HUES48 (cell line): Measurements from ENCODE around the gene SLAMF6.
A peak's percentile ranks its signal among the peaks of the same experiment; 100 is the strongest.

Experiments used
- H3K27ac ChIP-seq: one replicate; pipeline ENCODE4 v1.7.0; 2013; ENCODE audit warnings: low read depth, low read length, inconsistent platforms
- H3K27me3 ChIP-seq: 2 replicates; pipeline ENCODE4 v1.6.1; 2013; ENCODE audit warnings: mild to moderate bottlenecking, low read length; ENCODE audit not compliant: control insufficient read depth, insufficient read depth
- H3K36me3 ChIP-seq: 2 replicates; pipeline ENCODE4 v1.6.1; 2013; ENCODE audit warnings: low read length; ENCODE audit not compliant: control insufficient read depth, insufficient read depth
- H3K4me1 ChIP-seq: 2 replicates; pipeline ENCODE4 v1.6.1; 2013; ENCODE audit warnings: mild to moderate bottlenecking, low read length; ENCODE audit not compliant: control insufficient read depth, insufficient read depth
- H3K4me3 ChIP-seq: 2 replicates; pipeline ENCODE4 v1.5.1; 2013; ENCODE audit warnings: mild to moderate bottlenecking, low read depth, low read length
- H3K9ac ChIP-seq: 2 replicates; pipeline ENCODE4 v1.6.1; 2013; ENCODE audit warnings: mild to moderate bottlenecking, low read depth, low read length, moderate library complexity
- H3K9me3 ChIP-seq: 2 replicates; pipeline ENCODE4 v1.6.1; 2013; ENCODE audit warnings: low read length; ENCODE audit not compliant: control insufficient read depth, insufficient read depth

Gene SLAMF6

DNA sequence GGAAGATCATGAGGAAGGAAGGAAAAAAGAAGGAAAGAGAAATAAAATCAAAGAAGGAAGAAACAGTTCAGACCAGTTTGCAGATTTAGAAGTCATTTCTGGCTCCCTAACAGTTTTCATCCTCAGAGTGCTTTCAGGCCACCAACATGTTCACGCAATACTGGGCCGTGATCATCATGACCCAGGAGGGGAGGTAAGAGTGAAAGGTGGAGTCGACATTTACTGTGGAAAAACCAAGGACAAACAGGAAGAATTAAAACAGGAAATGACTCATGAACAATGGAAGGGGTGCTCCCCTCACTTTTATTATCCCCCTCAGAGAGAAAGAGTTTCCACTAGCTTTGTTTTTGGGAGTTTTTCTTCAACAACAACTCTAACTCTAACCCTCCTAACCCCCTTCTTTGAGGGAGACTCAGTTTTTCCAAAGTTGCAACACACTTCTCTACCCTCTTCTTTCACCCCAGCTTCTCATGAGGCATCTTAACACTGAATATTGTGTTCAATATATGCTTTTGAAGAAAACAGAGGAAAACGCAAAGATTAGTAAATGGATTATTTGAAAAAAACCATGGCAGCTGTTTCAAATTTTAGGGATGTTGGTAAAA is 62.3 kb downstream of the SLAMF6 start:
- H3K9ac ChIP-seq = no peak overlapping the region
- no peak overlapping the region for H3K4me3 ChIP-seq
- H3K27me3 ChIP-seq = no peaks in the 10 kb centered on the region
- no peaks in the 10 kb centered on the region for H3K36me3 ChIP-seq
- peaks cover 17% of the 10 kb centered on the region; the same call in 1 of the 2 replicates for H3K4me1 ChIP-seq
- H3K27ac ChIP-seq = peak overlapping the region; percentile 20
- no peaks in the 10 kb centered on the region for H3K9me3 ChIP-seq

DNA sequence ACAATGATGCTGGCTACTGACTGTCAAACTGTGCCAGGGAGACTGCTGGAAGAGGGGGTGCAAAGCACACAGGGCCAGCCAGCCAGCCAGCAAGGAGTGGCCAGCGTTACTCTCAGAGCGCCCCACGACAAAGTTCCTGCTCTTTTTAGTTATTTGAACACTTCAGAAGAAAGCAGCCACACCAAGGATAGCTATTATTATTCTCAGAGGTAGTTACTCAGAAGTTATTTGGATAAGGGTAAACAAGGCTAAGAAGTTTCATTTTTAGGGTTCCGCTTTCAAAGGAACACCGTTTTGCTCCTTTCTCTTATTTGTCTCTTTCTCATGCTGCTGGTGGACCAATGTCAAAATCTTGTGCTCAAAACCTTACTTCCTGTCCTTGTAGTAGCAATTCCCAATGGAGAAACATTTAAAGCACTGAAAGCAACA is 62.8 kb downstream of the SLAMF6 start:
- H3K9ac ChIP-seq = no peak overlapping the region
- H3K27me3 ChIP-seq = no peaks in the 10 kb centered on the region
- H3K36me3 ChIP-seq = no peaks in the 10 kb centered on the region
- H3K27ac ChIP-seq = no peak overlapping the region
- peaks cover 17% of the 10 kb centered on the region; the same call in 1 of the 2 replicates for H3K4me1 ChIP-seq
- no peak overlapping the region for H3K4me3 ChIP-seq
- H3K9me3 ChIP-seq = no peaks in the 10 kb centered on the region

DNA sequence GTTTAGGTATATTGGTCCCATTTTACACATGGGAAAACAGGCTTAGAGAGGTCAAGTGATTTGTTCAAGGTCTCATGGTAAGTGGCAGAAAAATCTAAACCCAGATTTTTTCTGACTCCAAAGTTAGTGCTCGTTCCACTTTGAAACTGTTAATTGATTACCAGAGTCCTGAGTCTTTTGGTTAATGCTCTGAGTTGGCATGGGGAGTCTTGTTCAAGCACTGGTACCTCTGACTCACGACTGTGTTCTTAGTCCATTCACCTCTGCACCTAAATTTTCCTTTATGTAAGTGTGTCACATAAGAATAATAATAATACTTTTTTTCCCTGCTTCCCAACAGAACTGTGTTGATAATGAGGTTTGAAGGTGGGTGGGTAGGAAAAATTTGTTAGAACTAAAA is 63.4 kb downstream of the SLAMF6 start:
- peaks cover 17% of the 10 kb centered on the region; the same call in 1 of the 2 replicates for H3K4me1 ChIP-seq
- H3K9me3 ChIP-seq = no peaks in the 10 kb centered on the region
- no peaks in the 10 kb centered on the region for H3K27me3 ChIP-seq

DNA sequence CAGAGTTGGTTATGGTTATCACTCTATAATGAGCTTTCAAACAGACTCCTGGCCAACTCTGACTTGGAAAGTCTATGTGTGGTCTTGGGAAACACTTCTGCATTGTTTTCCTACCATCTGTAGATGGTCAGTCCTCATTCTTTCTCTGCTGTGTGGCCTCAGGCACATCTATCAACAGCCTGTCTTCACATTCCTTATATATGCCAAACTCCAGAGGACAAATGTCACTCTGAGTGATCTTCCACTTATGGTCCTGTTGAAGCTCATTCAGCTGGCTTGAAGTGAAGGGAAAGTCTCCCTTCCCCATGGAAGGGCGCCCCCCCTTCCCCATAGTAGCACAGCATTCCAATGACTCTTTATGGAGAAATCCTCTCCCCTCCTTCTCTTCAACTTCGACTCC is 64.0 kb downstream of the SLAMF6 start:
- H3K9ac ChIP-seq = no peak overlapping the region
- H3K36me3 ChIP-seq = no peaks in the 10 kb centered on the region
- H3K4me1 ChIP-seq = peaks cover 17% of the 10 kb centered on the region; the same call in 1 of the 2 replicates
- no peak overlapping the region for H3K27ac ChIP-seq
- no peaks in the 10 kb centered on the region for H3K27me3 ChIP-seq
- H3K4me3 ChIP-seq = no peak overlapping the region
- H3K9me3 ChIP-seq = no peaks in the 10 kb centered on the region

More for the DNA sequence above, 63.4 kb downstream of the SLAMF6 start:
- Histone ChIP-seq H3K4me3 (no peak overlapping the region), H3K27ac (no peak overlapping the region), H3K36me3 (no peaks in the 10 kb centered on the region), H3K9ac (no peak overlapping the region)

DNA sequence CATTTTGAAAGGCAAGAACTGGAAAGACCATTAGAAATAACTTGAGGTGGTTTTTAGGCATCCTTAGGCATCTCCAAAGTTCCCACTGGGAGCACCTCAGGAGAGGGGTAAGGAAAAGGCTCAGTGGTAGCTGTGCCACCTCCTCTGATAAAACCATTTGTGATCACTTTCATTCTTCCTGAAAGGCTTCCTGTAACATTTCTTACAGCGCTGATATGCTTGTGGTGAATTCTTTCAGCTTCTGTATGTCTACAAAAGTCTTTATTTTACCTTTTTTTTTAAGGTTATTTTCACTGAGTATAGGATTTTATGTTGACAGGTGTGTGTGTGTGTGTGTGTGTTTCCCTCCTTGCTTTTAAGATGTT is 67.9 kb downstream of the SLAMF6 start:
- Histone ChIP-seq H3K4me3 (no peak overlapping the region), H3K9me3 (no peaks in the 10 kb centered on the region), H3K27me3 (no peaks in the 10 kb centered on the region), H3K27ac (no peak overlapping the region), H3K9ac (no peak overlapping the region), H3K36me3 (no peaks in the 10 kb centered on the region), H3K4me1 (0 out of 2 replicates have a peak, but pooled peaks cover 2% of the 10 kb centered on the region)

DNA sequence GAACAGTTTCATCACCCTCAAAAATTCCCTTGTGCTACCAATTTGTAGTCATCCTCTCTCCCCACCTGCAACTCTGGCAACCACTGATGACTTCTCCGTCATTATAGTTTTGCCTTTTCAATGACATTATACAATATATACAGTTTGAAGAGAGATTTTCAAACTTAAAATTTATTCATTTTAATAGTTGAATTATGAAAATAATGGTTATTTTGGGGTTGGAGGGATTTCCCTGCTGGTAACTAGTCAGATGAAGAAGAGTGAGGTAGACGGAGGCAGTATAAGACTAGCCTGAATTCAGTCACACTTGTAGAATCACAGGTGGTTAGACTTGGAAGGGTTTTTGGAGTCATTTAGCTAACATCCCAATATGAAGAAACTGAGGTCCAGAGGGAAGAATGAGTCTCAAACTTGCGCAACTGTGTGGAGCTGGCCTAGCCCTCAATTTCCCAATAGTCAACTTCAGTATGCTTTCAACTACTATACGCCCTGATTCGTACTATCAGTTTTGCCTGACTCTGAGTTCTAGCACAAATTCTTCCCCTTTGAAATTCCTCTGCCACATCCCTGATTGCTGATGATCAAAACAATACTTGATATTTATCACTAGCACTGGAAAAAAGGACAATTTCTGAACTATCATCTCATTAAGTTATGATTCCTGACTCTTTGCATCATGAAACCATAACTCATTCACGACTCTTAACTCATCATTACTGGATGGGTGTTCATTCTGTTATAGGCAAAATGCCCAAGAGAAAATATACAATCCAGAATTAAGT is 68.5 kb downstream of the SLAMF6 start:
- Histone ChIP-seq H3K4me1 (no peaks in the 10 kb centered on the region), H3K36me3 (no peaks in the 10 kb centered on the region), H3K9ac (no peak overlapping the region), H3K4me3 (no peak overlapping the region), H3K27ac (no peak overlapping the region), H3K9me3 (no peaks in the 10 kb centered on the region), H3K27me3 (no peaks in the 10 kb centered on the region)

DNA sequence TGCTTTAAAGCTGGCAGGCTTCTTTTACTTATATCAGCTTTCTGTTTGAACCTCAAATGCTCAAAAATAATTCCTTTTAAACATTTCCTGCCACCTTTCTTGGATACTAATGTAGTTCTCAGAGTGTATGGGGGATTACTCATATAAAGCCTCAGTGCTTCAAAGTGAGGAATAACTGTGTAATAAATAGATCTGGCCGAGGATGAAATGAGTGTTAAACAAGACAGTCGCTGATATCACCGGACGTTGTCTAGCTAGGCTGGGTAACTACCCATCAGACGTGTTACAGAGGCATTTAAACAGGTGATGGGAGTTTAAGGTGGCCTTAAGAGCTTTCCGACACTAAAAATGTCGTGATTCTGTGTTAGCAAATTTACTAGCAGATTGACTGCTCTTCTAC is 69.6 kb downstream of the SLAMF6 start:
- H3K36me3 ChIP-seq = no peaks in the 10 kb centered on the region
- H3K9ac ChIP-seq = no peak overlapping the region
- no peaks in the 10 kb centered on the region for H3K9me3 ChIP-seq
- no peak overlapping the region for H3K27ac ChIP-seq
- H3K27me3 ChIP-seq = no peaks in the 10 kb centered on the region
- no peak overlapping the region for H3K4me3 ChIP-seq
- H3K4me1 ChIP-seq = no peaks in the 10 kb centered on the region

DNA sequence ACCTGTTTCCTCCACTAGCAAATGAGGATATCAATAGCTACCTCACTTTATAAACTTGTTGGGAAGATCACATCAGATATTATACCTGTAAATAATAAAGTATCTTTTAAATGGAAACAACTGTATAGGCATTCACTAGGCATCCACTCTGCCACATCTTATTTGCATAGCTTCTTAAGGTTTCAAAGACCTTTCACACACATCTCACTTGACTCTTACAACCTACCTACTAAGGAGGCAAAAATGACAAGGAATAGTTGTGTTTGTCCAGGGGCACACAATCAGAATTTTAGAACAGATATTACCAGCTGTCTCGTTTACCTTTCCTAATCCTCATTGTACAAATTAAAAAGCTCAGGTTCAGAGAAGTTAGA is 71.2 kb downstream of the SLAMF6 start:
- H3K9ac ChIP-seq = no peak overlapping the region
- H3K27me3 ChIP-seq = no peaks in the 10 kb centered on the region
- H3K27ac ChIP-seq = no peak overlapping the region
- no peaks in the 10 kb centered on the region for H3K9me3 ChIP-seq
- H3K36me3 ChIP-seq = no peaks in the 10 kb centered on the region
- H3K4me3 ChIP-seq = no peak overlapping the region
- H3K4me1 ChIP-seq = no peaks in the 10 kb centered on the region

DNA sequence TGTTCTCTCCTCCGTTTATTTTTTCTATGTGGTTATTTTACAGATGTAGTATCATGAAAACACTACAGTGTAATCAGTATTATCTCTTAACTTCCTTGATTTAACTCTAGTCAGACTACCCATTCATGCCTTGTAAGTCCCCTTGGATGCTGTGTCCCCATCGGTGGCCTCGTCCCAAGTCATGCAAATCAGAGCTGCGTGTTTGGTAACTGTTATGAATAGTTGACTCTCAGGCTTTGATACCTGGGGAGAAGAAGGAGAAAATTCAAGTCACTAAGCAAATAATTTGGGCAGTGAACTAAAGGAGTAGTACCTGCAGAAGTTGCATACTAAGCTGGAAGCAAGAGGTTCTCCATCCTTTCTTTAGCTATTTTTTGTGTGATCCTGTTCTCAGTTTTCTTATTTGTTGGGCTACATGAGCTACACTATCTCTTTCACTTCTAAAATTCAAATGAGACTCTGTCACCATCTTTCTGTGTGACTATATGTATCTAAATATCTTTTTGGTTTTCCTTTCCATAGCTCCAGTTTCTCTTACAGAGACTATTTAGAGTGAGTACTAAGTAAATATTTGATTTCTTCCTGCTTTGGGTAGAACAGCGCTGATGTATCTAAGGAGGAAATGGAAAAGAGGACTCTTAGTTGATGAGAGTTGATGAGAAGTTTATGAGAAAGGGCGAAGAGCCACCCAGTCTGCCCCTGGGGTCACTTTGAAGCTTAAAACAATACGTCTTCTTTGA is 71.8 kb downstream of the SLAMF6 start:
- Histone ChIP-seq H3K36me3 (no peaks in the 10 kb centered on the region), H3K27me3 (no peaks in the 10 kb centered on the region), H3K9ac (no peak overlapping the region), H3K27ac (no peak overlapping the region), H3K4me3 (no peak overlapping the region), H3K4me1 (no peaks in the 10 kb centered on the region), H3K9me3 (no peaks in the 10 kb centered on the region)

DNA sequence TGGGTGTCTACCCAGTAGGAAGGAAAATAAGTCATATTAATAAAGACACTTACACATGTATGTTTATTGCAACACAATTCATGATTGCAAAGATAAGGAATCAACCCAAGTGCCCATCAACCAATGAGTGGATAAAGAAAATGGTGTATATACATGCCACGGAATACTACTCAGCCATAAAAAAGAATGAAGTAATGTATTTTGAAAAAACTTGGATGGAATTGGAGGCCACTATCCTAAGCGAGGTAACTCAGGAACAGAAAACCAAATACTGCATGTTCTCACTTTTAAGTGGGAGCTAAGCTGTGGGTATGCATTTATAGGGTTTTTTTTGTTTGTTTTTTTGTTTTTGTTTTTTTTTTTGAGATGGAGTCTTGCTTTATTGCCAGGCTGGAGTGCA is 73.6 kb downstream of the SLAMF6 start:
- no peaks in the 10 kb centered on the region for H3K27me3 ChIP-seq
- H3K9me3 ChIP-seq = no peaks in the 10 kb centered on the region
- no peak overlapping the region for H3K4me3 ChIP-seq
- no peaks in the 10 kb centered on the region for H3K4me1 ChIP-seq
- no peak overlapping the region for H3K9ac ChIP-seq
- H3K36me3 ChIP-seq = no peaks in the 10 kb centered on the region
- no peak overlapping the region for H3K27ac ChIP-seq
